GM19452 (cell line): ENCODE measurements around the gene PAGE3.

Source experiments
- ATAC-seq: cut with Tn5 transposase; IDR thresholded peaks from one replicate; pipeline ENCODE4 v1.9.1; 2021; ENCODE audit not compliant: unreplicated experiment

The PAGE3 gene, protein sequence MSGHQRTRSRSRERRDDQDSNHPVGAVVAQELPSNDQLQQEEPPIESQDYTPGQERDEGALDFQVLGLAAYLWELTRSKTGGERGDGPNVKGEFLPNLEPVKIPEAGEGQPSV

DNA sequence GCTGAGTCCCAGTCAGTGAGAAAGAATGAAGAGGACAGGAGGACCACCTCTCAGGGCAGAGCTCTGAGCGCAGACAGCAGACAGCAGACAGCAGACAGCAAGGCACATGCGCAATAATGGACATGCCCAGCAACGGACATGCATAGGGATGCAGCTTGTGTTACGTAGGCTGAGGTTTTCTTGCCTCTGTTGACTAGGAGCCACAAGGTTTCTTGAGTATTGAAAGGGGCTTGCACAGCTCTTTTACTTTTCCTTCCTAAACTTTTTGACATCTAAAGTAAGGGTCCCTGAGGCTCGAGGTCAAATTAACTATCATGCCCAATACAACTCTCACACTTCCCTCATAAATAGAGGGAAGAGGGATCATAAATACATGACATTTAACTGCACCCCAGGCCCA, at the start of gene PAGE3:
TSS of gene PAGE3 (minus strand) at position 101 of the 400 bp plus-strand sequence. CDS start 1,013 bp downstream, outside the sequence.
- ATAC-seq, result no peak

DNA sequence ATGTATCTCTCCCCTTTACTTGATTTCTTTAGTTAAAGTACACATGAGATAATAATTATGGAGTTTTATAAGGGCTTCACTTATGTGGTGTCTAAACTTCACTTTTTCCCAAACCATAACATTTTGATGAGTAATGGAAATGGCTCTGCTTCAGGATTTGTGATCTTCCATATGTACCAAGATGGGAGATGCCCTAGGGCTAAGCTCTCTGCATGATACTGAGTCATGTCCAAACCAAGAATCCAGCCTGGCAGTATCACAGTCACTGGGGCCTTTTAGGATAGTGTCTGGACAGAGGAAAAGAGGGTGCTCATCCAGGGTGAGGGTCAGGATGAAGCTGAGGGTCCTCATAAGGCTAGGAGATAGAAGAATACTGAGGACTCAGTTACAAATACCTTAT, 47.9 kb upstream of the PAGE3 start:
- ATAC-seq, result no peak

DNA sequence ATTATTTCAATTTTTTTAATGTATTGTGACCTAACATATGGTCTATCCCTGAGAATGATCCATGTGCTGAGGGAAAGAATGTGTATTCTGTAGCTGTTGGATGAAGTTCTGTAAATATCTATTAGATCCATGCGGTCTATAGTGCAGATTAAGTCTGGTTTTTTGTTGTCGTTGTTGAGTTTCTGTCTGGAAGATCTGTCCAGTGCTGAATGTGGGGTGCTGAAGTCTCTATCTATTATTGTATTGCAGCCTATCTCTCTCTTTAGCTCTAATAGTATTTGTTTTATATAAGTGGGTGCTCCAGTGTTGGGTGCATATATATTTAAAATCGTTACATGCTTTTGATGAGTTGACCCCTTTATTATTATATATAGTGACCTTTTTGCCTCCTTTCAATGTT, 26.2 kb upstream of the PAGE3 start:
- no peak for ATAC-seq

DNA sequence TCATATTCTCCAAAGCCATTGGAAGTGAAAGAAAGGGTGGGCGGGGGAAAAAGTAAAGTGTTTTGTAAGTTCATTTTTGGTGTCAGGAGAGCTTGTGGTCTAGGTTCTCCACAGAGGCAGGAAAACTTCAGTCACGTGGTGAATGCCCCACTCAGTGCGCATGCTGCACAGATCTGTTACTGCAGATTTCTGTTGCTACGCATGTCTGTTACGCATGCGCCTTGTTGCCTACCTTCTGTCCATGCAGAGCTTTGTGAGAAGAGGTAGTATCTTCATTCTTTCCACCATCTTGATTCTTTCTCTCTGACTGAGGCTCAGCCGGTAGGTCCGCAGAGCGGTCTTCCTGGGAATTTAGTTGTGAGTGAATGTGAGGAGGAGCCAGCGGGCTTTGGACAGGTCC, 15.1 kb upstream of the PAGE3 start:
- no peak for ATAC-seq

DNA sequence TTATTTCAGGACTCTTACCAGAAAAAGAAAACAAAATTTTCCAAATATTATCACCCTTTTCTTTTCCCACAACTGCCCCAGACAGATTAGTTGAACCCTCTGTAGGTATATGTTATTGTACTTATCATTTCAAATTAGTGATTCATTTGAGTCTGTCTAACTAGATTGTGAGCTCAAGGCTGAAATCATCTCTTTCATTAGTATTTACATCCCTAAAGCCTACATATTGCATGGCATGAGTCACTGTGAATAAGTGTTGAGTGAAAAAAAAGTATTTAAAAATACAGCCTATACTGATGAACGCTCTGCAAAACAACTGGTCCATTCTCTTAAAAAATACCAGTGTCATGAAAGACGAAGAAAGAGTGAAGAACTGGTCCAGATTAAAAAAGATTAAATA, 3.9 kb downstream of the PAGE3 start:
- no peak for ATAC-seq

DNA sequence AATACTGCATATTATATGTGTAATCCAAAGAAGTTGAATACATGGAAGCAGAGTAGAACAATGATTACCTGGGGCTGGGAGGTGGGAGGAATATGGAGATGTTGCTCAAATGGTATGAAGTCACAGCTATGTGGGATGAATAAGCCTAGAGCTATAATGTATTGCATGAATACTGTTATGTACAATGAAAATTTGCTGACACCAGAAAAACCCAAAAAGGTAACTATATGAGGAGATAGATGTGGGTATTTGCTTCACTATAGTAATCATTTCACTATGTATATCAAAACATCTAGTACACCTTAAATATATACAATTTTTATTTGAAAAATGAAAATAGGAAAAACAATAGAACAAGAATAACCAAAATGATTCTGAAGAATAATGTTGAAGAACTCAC, 11.2 kb downstream of the PAGE3 start:
- no peak for ATAC-seq

DNA sequence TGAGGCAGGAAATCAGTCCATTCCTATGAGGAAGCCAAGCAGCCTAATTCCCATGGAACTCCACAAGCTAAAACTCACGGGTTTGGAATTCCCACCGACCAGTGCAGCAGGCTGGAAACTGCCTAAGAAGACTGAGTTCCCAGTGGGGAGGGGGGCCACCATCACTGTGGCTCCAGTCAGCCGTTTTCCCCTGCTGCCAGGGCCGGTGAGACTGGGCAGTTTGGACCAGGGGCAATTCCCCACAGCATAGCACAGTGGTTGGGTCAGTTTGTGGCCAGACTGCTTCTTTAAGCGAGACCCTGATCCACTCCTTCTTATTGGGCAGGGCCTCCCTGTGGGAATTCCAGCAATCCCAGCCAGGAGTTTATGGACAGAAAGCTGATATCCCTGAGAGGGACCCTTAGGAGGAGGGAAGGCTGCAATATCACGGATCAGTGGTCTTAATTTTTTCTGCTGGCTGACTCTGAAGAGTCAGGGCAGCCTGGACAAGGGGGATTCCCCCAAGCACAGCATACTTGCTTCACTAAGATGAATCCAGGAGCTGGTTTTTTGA, 23.9 kb downstream of the PAGE3 start:
- no peak for ATAC-seq

DNA sequence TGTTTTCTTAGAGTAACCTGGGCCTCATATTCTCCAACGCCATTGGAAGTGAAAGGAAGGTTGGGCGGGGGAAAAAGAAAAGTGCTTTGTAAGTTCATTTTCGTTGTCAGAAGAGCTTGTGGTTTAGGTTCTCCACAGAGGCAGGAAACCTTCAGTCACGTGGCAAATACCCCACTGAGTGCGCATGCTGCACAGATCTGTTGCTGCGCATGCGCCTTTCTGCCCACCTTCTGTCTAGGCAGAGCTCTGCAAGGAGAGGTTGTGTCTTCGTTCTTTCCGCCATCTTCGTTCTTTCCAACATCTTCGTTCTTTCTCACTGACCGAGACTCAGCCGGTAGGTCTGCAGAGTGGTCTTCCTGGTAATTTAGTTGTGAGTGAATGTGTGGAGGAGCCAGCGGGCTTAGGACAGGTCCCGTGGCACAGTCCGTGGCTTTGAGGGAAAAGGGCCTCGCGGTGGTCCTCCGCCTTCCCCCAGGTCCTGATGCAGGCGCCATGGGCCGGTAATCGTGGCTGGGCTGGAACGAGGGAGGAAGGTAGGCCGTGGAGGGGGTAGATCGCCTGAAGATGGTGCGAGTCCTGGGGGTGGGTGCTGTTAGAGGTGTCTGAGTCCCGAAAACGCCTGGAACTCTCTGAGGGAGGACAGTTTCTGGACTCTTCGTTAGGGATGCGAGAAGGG, 44.5 kb downstream of the PAGE3 start, which contains the start of gene PAGE5:
TSS of gene PAGE5 (plus strand) at position 228 of the 676 bp plus-strand sequence. CDS start 1,037 bp downstream, outside the sequence.
- no peak for ATAC-seq

DNA sequence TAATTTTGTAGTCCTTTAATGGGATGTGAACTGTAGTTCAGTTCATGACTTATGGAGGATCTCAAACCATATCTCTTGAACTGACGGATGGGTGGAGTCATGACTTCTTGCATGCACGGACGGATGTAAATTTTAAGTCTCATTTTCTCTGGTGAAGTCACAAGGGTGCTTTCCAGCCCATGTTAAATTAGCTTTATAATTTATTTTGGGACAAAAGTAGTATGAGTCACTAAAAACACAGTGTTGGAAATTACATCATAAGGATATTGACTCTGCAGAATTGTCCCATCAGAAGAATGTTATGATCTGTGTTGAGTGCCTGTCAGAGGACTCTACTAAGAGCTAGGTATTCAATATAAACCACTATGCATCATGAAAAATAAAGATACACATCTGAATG, 51.3 kb downstream of the PAGE3 start:
- no peak for ATAC-seq

DNA sequence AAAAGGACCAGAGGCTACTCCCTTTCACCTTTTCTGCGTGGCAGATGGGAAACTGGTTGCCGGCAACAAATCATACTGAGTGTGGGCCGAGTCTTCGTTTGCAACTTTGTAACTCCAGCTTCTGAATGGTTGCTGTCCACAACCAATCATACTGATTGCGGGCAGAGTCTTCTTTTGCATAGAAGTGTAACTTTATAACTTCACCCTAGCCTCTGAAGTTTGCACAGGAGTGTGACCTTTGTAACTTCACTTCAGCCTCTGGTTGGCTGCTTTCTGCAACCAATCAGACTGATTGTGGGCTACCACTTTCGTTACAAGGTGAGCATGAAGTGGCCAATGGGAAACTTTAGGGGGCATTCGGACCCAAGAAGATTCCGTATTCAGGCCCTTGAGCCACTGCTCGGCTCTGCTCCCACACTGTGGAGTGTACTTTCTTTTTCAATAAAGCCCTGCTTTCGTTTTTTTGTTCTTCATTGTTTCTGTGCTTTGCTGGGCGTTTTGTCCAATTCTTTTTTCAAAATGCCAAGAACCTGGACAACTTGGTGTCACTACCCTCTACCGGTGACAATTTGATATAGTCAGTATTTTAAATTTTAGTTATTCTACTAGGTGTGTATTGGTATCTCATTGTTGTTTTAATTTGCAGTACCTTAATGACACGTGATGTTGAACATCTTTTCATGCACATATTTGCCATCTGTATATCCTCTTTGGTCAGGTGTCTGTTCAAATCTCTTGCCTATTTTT, 53.6 kb downstream of the PAGE3 start:
- no peak for ATAC-seq
